AG04449 (cell line): Measurements from ENCODE around the gene PLCH2.
"Not testable (repeated sequence)": the region's sequence is repeated elsewhere in the genome, so short reads cannot be mapped to it uniquely, and the experiment has no call there.

Experiments used
- CTCF ChIA-PET: fragments of 350-600 bp; formaldehyde crosslinking; extraction: SDS; loops from one replicate; lab custom pipeline; 2021; ENCODE audit warnings: antibody characterized with exemption; lab: Yijun Ruan, JAX
- POLR2A ChIA-PET: fragments of 400-600, 350-600 bp; formaldehyde crosslinking; extraction: SDS; loops from one replicate; lab custom pipeline; 2020; ENCODE audit warnings: antibody characterized with exemption, inconsistent platforms; lab: Yijun Ruan, JAX
- DNase-seq: peaks from one replicate; pipeline ENCODE4 v3.0.0-alpha.2; 2010; ENCODE audit warnings: low read depth, low spot score
- H3K4me3 ChIP-seq: 2 replicates; pipeline ENCODE4 v1.5.1; 2011; ENCODE audit warnings: low read depth, mild to moderate bottlenecking, control low read depth, low read length
- TF ChIP-seq, protein P1 (sequence below): IDR thresholded peaks from one replicate; pipeline ENCODE4 v1.5.1; 2011; ENCODE audit warnings: mild to moderate bottlenecking, moderate library complexity, low read length, control low read depth, inconsistent platforms; ENCODE audit not compliant: insufficient read depth; ENCODE audit errors: missing control alignments

PLCH2 gene

DNA sequence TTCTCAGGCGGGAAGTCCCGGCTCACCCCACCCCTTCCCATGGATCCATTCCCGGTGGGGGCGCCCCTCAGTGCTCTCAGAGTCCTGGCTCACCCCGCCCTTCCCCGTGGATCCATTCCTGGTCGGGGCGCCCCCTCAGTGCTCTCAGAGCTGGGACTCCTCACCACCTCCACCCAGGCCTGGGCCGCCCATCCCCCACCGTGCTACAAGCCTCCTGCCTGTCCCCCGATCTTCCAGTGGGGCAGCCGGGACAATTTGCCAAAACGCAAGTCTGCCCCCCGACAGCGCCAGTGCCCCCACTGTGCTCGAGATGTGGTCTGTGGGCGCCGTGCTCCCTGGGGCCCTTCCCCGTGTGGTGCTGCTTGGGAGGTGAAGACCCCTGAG lies 23.2 kb upstream of the PLCH2 start:
- CTCF ChIA-PET = interaction anchor here (1.4 to 1.6 kb wide), 2 partner anchors 39 to 94 kb away, joined by 5 to 8 read pairs; no protein-coding TSS in a partner anchor
- TF ChIP-seq, protein P1, sequence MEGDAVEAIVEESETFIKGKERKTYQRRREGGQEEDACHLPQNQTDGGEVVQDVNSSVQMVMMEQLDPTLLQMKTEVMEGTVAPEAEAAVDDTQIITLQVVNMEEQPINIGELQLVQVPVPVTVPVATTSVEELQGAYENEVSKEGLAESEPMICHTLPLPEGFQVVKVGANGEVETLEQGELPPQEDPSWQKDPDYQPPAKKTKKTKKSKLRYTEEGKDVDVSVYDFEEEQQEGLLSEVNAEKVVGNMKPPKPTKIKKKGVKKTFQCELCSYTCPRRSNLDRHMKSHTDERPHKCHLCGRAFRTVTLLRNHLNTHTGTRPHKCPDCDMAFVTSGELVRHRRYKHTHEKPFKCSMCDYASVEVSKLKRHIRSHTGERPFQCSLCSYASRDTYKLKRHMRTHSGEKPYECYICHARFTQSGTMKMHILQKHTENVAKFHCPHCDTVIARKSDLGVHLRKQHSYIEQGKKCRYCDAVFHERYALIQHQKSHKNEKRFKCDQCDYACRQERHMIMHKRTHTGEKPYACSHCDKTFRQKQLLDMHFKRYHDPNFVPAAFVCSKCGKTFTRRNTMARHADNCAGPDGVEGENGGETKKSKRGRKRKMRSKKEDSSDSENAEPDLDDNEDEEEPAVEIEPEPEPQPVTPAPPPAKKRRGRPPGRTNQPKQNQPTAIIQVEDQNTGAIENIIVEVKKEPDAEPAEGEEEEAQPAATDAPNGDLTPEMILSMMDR = no peak
- H3K4me3 ChIP-seq = no peak overlapping the region
- POLR2A ChIA-PET = interaction anchor here (1.0 kb wide), 1 partner anchor 82 kb away, joined by 3 read pairs; no protein-coding TSS in a partner anchor
- no peak for DNase-seq

DNA sequence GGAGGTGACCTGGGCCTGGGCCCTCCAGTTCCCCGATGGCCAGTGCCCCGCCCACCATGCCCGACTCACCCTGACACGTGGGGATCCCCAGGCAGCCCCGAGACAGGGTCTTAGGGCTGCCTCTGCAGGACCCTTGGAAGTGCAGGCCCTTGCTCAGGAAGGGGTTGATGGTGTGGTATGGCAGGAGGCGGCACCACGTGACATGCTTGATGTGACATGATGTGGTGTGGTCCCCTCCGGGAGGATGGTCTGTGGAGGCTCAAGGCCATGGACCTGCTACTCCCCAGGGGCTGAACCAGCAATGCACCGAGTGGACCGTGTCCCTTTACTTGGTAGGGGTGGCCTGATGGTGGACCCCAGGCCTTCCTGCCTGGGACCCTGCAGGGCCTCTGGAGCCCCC lies 21.9 kb upstream of the PLCH2 start:
- ChIA-PET CTCF (no interaction called here), POLR2A (no interaction called here)
- H3K4me3 ChIP-seq = no peak overlapping the region
- no peak for DNase-seq
- TF ChIP-seq, protein P1 = no peak

DNA sequence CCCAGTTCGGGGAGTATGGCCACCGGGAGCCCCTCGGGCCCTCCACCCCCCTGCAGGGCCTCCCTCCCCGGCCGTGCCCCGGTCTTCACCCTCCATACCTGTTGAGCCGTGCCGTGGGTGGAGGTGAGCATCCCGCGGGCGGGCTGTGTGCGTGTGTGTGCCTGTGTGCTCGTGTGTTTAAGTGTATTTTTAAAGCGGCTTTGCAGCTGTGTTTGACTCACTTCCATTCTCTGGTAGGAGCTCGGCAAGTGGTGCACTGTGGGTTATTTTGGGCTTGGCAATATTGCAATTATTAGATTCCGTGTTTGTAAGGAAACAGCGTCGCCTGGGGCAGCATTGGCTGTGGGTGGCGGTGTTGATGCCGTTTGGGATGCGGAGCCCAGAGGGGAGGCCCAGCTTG lies 20.3 kb upstream of the PLCH2 start:
- CTCF ChIA-PET = interaction anchor here (1.3 kb wide), 1 partner anchor 10 kb away, joined by 3 read pairs; no protein-coding TSS in a partner anchor
- no peak overlapping the region for H3K4me3 ChIP-seq
- TF ChIP-seq, protein P1 = no peak
- POLR2A ChIA-PET = no interaction called here
- DNase-seq = no peak

DNA sequence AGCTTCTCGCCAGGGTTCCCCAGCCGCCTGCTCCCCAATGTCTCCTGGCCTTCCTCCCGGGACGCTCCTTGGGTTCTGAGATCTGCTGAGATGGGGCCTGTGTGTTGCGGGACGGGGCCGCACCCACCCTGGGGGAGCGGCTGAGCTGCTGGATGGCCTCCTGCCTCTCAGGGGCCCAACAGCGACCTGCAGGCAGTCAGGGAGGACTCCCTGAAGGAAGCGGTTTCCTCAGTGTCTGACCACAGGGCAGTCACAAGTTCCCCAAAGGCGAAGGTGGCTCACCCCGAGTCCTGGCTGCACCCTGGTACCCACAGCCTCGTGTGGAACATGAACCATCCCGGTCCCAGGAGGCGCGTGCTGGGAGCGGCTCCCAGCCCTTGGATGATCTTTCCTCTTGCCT lies 18.6 kb upstream of the PLCH2 start:
- no peak overlapping the region for H3K4me3 ChIP-seq
- ChIA-PET CTCF (no interaction called here), POLR2A (no interaction called here)
- TF ChIP-seq, protein P1 = no peak
- no peak for DNase-seq

DNA sequence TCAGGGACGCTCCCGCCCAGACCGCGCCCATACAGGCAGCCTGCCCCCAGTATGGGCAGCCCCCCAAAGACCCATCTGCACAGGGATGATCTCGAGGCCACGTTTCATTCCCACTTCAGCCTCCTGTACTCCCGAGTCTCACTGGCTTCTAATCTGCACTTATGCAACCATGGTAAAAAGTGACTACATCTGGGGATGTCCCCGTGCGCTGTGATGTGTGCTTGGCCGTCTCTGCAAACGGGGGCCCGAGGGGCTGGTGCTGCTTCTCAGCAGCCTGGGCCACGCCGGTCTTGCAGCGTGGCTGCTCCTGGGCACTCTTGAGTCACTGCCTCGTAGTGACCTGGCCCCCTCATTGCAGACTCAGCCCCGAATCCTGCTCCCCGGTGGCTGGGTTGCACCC lies 17.4 kb upstream of the PLCH2 start:
- POLR2A ChIA-PET = no interaction called here

DNA sequence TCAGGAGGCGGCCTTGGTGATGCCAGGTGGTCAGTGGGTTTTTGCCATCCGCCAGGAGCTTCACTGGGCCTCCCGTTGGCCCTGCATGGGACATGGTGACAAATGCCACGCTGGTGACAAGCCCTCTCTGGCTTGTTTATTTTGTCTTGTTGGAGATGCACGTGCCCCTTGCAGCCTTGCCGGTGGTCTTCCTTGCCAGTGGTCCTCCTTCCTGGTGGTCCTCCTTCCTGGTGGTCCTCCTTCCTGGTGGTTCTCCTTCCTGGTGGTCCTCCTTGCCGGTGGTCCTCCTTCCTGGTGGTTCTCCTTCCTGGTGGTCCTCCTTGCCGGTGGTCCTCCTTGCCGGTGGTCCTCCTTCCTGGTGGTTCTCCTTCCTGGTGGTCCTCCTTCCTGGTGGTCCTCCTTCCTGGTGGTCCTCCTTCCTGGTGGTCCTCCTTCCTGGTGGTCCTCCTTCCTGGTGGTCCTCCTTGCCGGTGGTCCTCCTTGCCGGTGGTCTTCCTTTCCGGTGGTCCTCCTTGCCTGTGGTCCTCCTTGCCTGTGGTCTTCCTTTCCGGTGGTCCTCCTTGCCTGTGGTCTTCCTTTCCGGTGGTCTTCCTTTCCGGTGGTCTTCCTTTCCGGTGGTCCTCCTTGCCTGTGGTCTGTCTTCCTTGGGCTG lies 16.9 kb upstream of the PLCH2 start:
- H3K4me3 ChIP-seq, CTCF ChIA-PET, DNase-seq, POLR2A ChIA-PET: not testable (repeated sequence)

More for the DNA sequence above, 17.4 kb upstream of the PLCH2 start:
- DNase-seq = no peak
- no peak overlapping the region for H3K4me3 ChIP-seq
- TF ChIP-seq, protein P1 = no peak
- CTCF ChIA-PET = no interaction called here

DNA sequence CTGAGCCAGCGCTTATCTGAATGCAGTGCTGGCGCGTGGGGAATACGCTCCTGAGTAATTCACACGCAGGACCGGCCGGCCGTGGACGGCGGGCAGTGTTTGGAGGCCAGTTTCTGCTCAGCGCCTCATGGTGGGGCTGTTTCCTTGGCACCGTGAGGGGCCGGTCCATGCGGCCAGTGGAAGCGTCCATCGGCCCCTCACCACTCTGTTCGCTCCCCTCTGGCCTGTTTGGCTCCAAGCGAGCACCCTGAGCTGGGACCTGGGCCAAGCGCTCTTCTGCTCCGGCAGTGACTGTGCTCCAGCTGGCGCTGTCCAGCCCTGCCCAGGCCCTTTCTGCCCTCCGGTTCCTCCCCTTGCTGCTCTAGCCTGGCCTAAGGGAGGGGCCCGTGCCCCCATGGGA lies 16.3 kb upstream of the PLCH2 start:
- ChIA-PET CTCF (interaction anchor here (0.8 kb wide), 1 partner anchor 88 kb away, joined by 3 read pairs; no protein-coding TSS in a partner anchor), POLR2A (no interaction called here)
- no peak for DNase-seq
- TF ChIP-seq, protein P1 = no peak
- H3K4me3 ChIP-seq = no peak overlapping the region
